HS-5 (cell line): Measurements from ENCODE around the gene DROSHA.

Experiments used
- DNase-seq: peaks from one replicate; pipeline ENCODE4 v3.0.0-alpha.2; 2012; ENCODE audit warnings: low read depth

DROSHA gene

DNA sequence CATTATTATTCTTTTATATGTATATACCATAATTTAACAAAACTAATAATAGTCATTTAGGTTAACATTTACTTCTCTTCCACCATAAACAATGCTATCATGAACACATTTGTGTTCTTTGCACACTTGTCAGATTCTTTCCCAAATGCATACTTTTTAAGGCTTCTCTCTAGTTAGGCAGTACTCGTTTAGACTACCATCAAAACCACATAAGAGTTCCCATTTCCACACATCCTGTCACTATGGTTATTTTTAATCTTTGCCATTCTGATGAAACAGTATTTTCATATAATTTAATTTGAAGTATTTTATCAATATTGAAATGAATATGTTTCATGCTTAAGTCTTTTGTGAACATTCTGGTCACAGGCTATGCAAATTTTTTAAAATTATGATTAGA is 15.1 kb downstream of the DROSHA start:
- DNase-seq: no peak

GRCh38 chr5:31511305-31511704 is 20.6 kb downstream of the DROSHA start:
- DNase-seq: no peak

DNA sequence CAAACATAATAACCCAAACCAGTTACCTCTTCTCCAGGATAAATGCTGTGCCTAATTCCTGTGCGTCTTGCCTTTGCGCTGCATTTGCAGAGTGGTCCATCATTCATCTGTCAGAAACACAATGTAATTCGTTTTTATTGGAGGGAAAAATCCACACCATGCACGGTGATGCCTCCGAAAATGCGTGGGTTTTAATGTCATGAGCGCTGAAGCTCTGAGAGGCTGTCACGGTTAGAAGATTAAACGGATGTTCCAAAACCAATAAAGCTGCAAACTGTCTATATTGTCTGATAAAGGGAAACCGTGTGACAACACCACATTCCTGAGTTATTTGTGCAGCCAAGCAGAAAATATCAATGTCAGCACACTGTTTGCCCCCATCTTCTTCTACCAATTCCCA is 27.4 kb downstream of the DROSHA start:
- no peak for DNase-seq

GRCh38 chr5:31502506-31502905 is 29.4 kb downstream of the DROSHA start:
- DNase-seq: no peak

- no peak for DNase-seq
Measured at GRCh38 chr5:31500256-31500655, 31.6 kb downstream of the DROSHA start.

- DNase-seq: no peak
Measured at GRCh38 chr5:31496891-31497290, 35.0 kb downstream of the DROSHA start.

DNA sequence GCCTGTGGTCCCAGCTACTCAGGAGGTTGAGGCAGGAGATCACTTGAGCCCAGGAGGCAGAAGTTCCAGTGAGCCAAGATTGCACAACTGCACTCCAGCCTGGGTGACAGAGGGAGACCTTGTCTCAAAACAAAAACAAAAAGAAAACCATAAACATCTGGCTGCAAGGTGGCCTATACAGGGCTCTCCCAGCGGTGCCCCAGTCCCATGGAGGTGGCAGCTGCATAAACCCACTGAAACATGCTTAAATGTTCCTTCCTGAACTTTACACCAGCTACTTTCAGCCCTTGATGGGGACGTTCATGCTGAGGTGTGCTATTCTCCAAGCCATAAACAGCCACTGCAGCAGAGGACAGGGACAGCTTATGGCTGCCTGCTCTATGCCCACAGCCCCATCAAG is 35.6 kb downstream of the DROSHA start:
- DNase-seq: no peak

DNA sequence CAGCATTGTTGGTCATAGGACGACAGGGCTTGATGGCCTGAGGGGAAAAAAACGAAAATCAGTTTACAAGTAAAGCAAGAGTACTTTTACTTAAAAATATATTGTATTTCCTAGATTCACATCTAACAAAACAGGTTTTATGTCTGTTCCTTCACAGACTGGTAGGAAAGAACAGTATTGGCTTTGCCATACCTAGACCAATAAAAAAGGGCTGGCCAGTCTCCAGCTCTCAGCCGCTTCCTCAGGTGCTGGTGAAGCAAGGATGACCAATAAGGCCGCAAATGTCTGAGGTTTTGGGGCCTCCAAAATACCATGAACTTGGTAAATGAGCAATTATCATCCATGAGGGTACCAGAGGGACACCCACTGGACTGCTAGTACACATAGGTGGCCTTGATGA is 36.6 kb downstream of the DROSHA start:
- DNase-seq: no peak

DNA sequence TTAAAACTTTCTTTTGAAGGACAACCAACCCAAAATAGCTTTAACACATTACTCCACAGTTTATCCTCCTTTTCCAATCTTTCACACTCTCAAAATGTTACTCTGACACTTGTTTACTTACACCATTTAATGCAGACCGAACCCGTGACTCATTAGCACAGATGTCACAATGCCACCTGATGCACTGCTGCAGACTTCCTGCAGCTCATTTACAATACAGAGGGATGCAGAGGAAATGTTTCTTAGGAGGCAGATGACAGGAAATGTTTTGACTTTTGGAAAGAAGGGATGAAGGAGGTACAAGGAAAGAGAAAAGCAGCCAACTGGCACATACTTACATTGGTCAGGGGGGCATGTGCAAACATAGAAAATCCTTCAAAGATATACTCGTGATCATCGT is 39.0 kb downstream of the DROSHA start:
- no peak for DNase-seq

DNA sequence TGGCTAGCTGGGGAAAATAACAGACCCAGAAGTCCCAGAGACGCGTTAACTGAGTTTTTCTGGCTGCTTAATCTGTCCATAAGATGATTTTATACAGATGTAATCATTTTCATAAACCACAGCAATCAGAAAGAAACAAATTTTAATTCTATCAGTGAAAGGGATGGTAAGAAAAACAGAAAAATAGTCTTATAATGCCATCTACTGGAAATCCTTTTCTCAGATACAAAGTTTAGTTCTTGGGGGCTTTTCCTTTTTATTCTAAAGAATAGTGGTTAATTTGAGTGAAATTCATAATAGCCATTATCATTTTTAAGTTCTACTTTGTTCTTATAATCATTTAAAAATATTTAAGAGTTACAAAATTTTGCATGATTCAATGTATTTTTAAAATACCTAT is 44.4 kb downstream of the DROSHA start:
- DNase-seq: no peak

- no peak for DNase-seq
Measured at GRCh38 chr5:31486441-31486840, 45.5 kb downstream of the DROSHA start.

GRCh38 chr5:31485376-31486207 is 46.3 kb downstream of the DROSHA start:
- no peak for DNase-seq

DNA sequence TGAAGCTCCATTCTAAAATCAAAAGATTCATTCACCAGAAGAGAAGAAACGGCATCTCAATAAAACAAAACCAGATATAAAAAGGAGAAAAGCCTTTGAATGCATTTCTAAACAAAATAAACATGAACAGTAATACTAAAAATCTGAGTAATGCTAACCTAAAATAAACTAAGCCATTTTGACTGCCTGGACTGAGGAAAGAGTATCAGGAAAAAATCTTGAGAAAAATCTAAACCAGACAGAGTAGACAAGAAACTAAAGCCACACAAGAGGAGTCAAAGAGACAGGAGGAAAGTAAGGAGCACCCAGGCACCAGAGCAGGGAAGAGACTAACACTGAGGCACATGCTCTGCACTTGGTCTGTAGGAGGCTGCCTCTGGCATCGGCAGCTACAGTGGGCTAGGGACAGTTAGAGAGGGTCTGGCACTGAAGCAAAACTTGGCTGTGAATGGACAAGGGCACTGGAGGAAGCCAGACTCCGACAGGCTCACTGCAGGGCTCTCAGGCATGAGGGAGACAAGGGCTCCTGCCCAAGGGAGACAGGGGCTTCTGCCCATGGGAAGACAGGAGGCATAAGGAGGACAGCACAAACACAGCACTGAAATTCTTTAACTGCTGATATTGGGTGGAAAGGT is 50.2 kb downstream of the DROSHA start:
- no peak for DNase-seq

DNA sequence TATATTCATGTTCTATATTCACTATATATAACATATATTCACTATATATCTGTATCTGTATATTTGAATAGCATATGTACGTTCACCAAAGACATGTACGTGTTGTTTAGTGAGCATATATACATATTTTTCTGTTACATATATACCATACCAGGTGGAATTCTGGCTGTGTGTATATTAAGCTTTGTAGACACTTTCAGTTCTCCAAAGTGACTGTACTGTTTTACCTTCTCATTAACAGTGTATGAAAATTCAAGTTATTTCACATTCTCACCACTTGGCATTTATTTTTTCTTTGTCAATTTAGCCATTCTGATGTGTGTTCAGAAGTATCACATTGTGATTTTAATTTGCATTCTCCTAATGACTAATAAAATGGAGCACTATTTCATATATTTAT is 52.2 kb downstream of the DROSHA start:
- DNase-seq: no peak

- no peak for DNase-seq
Measured at GRCh38 chr5:31478901-31479300, 53.0 kb downstream of the DROSHA start.

DNA sequence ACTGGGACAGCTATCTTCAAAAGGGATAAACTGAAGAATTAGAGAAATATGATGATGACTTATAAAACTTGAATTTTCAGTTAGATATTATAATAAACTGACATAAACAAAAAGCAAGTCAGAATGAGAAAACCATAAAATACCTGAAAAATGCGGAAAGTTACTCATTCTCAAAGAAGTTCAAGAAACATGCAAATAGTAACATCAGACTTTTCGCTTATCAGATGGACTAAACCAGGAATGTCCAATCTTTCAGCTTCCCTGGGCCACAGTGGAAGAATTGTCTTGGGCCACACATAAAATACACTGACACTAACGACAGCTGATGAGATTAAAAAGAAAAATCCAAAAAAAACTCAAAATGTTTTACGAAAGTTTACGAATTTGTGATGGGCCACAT is 53.9 kb downstream of the DROSHA start:
- no peak for DNase-seq

- no peak for DNase-seq
Measured at GRCh38 chr5:31477516-31477915, 54.4 kb downstream of the DROSHA start.

DNA sequence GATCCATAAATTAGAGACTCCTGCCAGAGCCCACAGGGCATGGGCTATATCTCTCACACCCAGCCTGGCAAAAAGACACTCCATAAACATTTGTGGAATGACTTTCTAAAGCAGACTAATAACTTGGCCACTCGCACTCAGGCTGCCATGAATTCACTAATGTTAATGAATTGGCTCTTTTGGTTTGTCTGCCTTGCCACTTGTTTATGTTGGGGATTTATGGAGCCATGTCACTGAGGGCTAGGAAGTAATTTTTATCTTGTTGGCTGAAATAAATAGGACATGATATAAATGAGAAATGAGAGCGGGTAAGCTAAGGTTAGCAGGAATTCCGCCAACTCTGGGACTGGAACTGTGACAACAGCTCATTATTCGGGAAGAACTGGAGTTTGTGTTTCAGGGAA is 55.2 kb downstream of the DROSHA start:
- DNase-seq: no peak

GRCh38 chr5:31471916-31472315 is 60.0 kb downstream of the DROSHA start:
- DNase-seq: no peak

DNA sequence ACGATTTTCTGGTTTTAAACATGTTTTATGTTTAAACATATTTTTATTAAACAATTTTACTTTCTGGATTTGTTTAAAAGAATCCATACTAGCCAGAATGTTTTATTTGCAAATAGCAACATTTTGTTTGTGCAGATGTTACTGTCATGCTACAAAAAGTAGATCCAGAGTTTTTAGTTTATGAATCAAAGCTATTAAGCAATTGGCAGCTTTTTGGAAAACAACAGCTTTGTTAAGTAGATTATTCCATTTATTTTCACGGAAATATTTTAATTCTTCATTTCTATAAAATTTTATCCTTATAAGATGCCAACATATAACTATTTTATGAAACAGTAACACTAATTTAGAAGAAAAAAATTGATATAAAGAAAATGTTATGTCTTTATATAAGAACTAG is 60.9 kb downstream of the DROSHA start:
- DNase-seq: no peak

DNA sequence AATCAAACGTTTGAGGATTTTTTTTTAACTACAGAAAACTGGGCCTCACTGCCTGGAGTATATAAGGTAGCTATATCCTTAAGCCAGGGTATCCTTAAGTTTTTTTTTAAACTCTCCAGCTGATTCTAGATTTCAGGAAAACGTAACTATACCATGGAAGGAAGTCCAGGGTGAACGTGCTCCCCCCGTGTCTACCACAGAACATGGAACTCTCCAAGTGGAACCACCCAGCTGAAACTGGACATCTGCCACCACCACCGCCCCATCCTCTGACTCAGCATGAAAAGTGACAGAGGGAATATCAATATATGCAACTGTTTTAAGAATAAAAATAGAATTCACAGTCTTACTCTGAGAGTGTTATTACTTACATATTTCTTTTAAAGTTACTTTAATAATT is 61.3 kb downstream of the DROSHA start:
- no peak for DNase-seq

DNA sequence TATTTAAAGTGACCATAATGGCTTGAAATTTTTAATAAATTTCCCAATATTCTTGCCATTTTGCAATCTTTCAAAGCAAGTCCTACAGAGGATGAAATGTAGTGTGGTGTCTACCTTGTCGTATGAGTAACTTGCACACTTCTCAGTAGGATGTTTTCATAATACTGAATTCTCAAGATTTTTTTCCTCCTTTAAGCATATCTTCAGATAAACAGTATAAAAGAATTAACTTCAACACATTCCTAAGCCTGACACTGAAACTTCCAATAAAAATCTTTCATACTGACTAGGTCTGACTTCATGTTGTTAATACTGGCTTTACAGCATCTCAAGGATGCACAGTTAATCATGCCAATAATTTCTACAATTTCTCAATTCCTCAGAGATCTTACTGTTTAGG is 62.0 kb downstream of the DROSHA start:
- no peak for DNase-seq

- no peak for DNase-seq
Measured at GRCh38 chr5:31469466-31469865, 62.4 kb downstream of the DROSHA start.

DNA sequence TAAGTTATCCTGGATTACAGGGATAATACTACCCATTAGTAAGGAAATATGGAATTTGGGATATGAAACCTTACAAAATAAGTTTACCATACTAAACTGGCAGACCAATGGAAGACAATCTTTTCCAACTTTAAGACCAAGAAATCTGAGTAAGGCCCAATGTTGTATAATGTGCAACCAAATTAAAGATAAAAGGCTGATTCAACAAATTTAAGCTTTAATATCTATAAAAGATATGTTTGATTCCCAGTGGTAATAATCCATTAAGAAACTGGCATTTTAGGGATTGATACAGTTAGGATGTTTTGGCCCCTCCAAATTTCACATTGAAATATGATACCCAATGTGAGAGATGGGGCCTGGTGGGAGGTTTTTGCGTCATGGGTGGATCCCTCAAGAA is 66.6 kb downstream of the DROSHA start:
- no peak for DNase-seq
